B cell (primary cell): ENCODE data around the gene CCR1. TPM values are rescaled to one million over a fixed set of nuclear protein-coding genes. Genes with fewer than 3 reads are reported as not detected.

Experiments used
- ATAC-seq: fragments of 200-7000 bp; cut with Tn5 transposase; one replicate; pipeline ENCODE4 v1.10.0; 2021; ENCODE audit warnings: low read depth, mild to moderate bottlenecking, moderate number of reproducible peaks, moderate library complexity
- CTCF ChIA-PET: fragments of 350-600 bp; sonication (Branson Sonifier 250); formaldehyde crosslinking; loops from one replicate; lab custom pipeline; 2021; ENCODE audit warnings: antibody characterized with exemption, inconsistent platforms; lab: Charles Lee
- POLR2A ChIA-PET: fragments of 350-600 bp; sonication (Branson Sonifier 250); formaldehyde crosslinking; loops from one replicate; lab custom pipeline; 2021; ENCODE audit warnings: antibody characterized with exemption; lab: Charles Lee
- DNase-seq: peaks from one replicate; pipeline ENCODE4 v3.0.0; 2013
- H2AFZ ChIP-seq: 2 replicates; pipeline ENCODE4 v1.6.1; 2012; ENCODE audit warnings: mild to moderate bottlenecking, low read depth, low read length; ENCODE audit not compliant: insufficient read depth, poor library complexity, severe bottlenecking
- H3K27ac ChIP-seq, 2 donors: 1 replicate in 1 of 2; 2 replicates in 1 of 2; pipeline ENCODE4 v1.5.1; 2012 to 2013; ENCODE audit warnings: low read length in 2 of 2, mild to moderate bottlenecking in 2 of 2, moderate library complexity in 1 of 2
- H3K27me3 ChIP-seq, 4 experiments: fragments of 200-600 bp in 1 of 4; sonication (generic) in 1 of 4; replicated peaks in 1 of 4; 1 replicate in 2 of 4; 2 replicates in 2 of 4; pipeline versions ENCODE4 v1.6.1 to v1.7.0; 2013 to 2016; ENCODE audit warnings: low read length in 3 of 4, mild to moderate bottlenecking in 2 of 4, mixed read lengths in 1 of 4, moderate library complexity in 1 of 4; ENCODE audit not compliant: insufficient read depth in 4 of 4, control insufficient read depth in 3 of 4; ENCODE audit errors: control extremely low read depth in 1 of 4
- H3K36me3 ChIP-seq, 2 experiments: replicated peaks in 1 of 2; 1 replicate in 1 of 2; 2 replicates in 1 of 2; pipeline versions ENCODE4 v1.6.1 to v1.7.1; 2013; ENCODE audit warnings: low read length in 1 of 2; ENCODE audit not compliant: insufficient read depth in 2 of 2, control insufficient read depth in 1 of 2; ENCODE audit errors: control extremely low read depth in 1 of 2, extremely low read depth in 1 of 2
- H3K4me1 ChIP-seq, 2 donors: fragments of 200-600 bp in 1 of 2; sonication (generic) in 1 of 2; 1 replicate in 1 of 2; 2 replicates in 1 of 2; pipeline versions ENCODE4 v1.5.1 to v1.6.1; 2013 to 2017; ENCODE audit warnings: low read length in 2 of 2; ENCODE audit not compliant: control insufficient read depth in 2 of 2, insufficient read depth in 2 of 2
- H3K4me2 ChIP-seq: replicated peaks from 2 replicates; pipeline ENCODE3; 2012; ENCODE audit warnings: mild to moderate bottlenecking, low read depth, low read length; ENCODE audit not compliant: poor library complexity, severe bottlenecking
- H3K4me3 ChIP-seq, 5 experiments: fragments of 200-600 bp in 1 of 5; sonication (generic) in 1 of 5; 1 replicate in 3 of 5; 2 replicates in 2 of 5; pipeline versions ENCODE4 v1.5.1 to v1.7.0; 2011 to 2016; ENCODE audit warnings: low read length in 4 of 5, mild to moderate bottlenecking in 4 of 5, low read depth in 2 of 5, control low read depth in 1 of 5, moderate library complexity in 1 of 5; ENCODE audit not compliant: insufficient read depth in 1 of 5; ENCODE audit errors: control extremely low read depth in 1 of 5, extremely low read depth in 1 of 5
- H3K79me2 ChIP-seq: fragments of 200-600 bp; sonication (generic); one replicate; pipeline ENCODE4 v1.6.0; 2016; ENCODE audit warnings: low read length; ENCODE audit not compliant: control insufficient read depth, insufficient read depth
- H3K9ac ChIP-seq: fragments of 200-600 bp; sonication (generic); 2 replicates; pipeline ENCODE4 v1.6.1; 2017; ENCODE audit warnings: mild to moderate bottlenecking, low read length, moderate library complexity
- H3K9me3 ChIP-seq, 3 donors: one replicate each; pipeline versions ENCODE4 v1.6.1 to v1.7.1; 2013; ENCODE audit warnings: low read length in 2 of 3; ENCODE audit not compliant: control insufficient read depth in 2 of 3, insufficient read depth in 1 of 3; ENCODE audit errors: control extremely low read depth in 1 of 3
- H4K20me1 ChIP-seq: 2 replicates; pipeline ENCODE4 v1.6.0; 2012; ENCODE audit warnings: mild to moderate bottlenecking, low read length; ENCODE audit not compliant: insufficient read depth, control insufficient read depth, poor library complexity, severe bottlenecking
- H3K27ac Mint-ChIP-seq: one replicate; pipeline ENCODE4 v1.8.0; 2021; ENCODE audit warnings: mixed read lengths
- H3K27me3 Mint-ChIP-seq: one replicate; pipeline ENCODE4 v1.8.0; 2021; ENCODE audit warnings: mixed read lengths
- H3K4me1 Mint-ChIP-seq: one replicate; pipeline ENCODE4 v1.8.0; 2021; ENCODE audit warnings: mixed read lengths
- H3K4me3 Mint-ChIP-seq: one replicate; pipeline ENCODE4 v1.8.0; 2021; ENCODE audit warnings: mixed read lengths
- H3K9me3 Mint-ChIP-seq: one replicate; pipeline ENCODE4 v1.8.0; 2022; ENCODE audit warnings: mixed read lengths; ENCODE audit not compliant: insufficient read depth
- EZH2 ChIP-seq: IDR thresholded peaks from 2 replicates; pipeline ENCODE4 v1.6.1; 2012; ENCODE audit warnings: borderline replicate concordance, low read depth, mild to moderate bottlenecking, moderate library complexity, low read length; ENCODE audit not compliant: insufficient read depth, poor library complexity, severe bottlenecking
- WGBS: methylation state at CpG from one replicate; pipeline ENCODE4 v1.1.5; 2013; ENCODE audit warnings: missing lambda C conversion rate; ENCODE audit not compliant: insufficient coverage; 5-methylcytosine and 5-hydroxymethylcytosine counted together
- intact Hi-C: fragments of 100-400 bp; cut with micrococcal nuclease; formaldehyde crosslinking; loops from one replicate; pipeline ENCODE4 v1.10.0; 2022
- polyA plus RNA-seq: library from polyadenylated mRNA; depleted of rRNA; stranded (reverse); fragments of >200 nt; gene quantifications from 2 replicates; pipeline ENCODE4 v1.2.3, GENCODE V29; 2012
- total RNA-seq, 2 donors: library from RNA; stranded (reverse); fragments of 120-200 nt in 1 of 2; gene quantifications; 1 replicate in 1 of 2; 2 replicates in 1 of 2; pipeline versions ENCODE4 v1.2.3 to v1.2.4, GENCODE V29; 2013 to 2022
- TF ChIP-seq, protein P1 (sequence below): fragments of 200-600 bp; IDR thresholded peaks from one replicate; pipeline ENCODE4 v1.8.0; 2022; ENCODE audit warnings: antibody characterized with exemption, mild to moderate bottlenecking

CCR1 gene
- total and polyA plus RNA-seq, 2 donors (not counting 1 experiment from before 2014, with no cell fraction given) = 0.54 to 0.79 TPM

DNA sequence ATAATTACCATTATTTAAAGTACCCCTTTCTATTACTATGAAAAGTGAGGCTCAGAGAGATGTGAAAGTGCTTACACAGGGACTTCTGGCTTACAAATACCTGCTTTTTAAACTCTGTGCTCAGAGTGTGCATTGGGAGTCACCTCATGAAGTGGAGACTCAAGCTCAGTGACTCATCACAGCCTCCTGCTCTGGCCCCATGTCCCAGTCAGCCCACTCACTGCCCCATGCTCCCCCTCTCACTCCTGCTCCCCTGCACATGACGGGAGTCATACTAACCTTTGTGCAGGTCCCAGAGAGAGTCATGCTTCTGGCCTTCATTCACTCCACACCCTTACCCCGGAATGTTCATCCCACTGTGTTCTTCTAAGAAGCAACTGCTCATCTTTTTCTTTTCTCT lies 20.2 kb downstream of the CCR1 start:
- Mint-ChIP-seq H3K4me1 (peaks cover 56% of the 10 kb centered on the region), H3K9me3 (peaks cover 1% of the 10 kb centered on the region), H3K27ac (peak overlapping the region; percentile 43), H3K4me3 (peak overlapping the region; percentile 6), H3K27me3 (no peaks in the 10 kb centered on the region)
- 88% methylated on average over 2 of the region's 2 CpGs for WGBS
- Histone ChIP-seq H3K27me3 (no peaks in the 10 kb centered on the region), H2AFZ (no peak overlapping the region), H3K4me2 (peak overlapping the region; percentile 60), H3K4me3 (no peak overlapping the region), H4K20me1 (no peaks in the 10 kb centered on the region), H3K9me3 (peaks cover 0 to 2% (median 1%) of the 10 kb centered on the region in 3 donors), H3K4me1 (peaks cover 37 to 42% of the 10 kb centered on the region in 2 donors), H3K79me2 (no peaks in the 10 kb centered on the region), H3K36me3 (no peaks in the 10 kb centered on the region), H3K9ac (no peak overlapping the region), H3K27ac (no peak overlapping the region)
- intact Hi-C loops = loop anchor here (1.0 to 2.0 kb wide), 3 partner anchors 21 to 93 kb away; partner anchors contain the start of gene CCR1
- TF ChIP-seq EZH2 = no peak
- TF ChIP-seq, protein P1, sequence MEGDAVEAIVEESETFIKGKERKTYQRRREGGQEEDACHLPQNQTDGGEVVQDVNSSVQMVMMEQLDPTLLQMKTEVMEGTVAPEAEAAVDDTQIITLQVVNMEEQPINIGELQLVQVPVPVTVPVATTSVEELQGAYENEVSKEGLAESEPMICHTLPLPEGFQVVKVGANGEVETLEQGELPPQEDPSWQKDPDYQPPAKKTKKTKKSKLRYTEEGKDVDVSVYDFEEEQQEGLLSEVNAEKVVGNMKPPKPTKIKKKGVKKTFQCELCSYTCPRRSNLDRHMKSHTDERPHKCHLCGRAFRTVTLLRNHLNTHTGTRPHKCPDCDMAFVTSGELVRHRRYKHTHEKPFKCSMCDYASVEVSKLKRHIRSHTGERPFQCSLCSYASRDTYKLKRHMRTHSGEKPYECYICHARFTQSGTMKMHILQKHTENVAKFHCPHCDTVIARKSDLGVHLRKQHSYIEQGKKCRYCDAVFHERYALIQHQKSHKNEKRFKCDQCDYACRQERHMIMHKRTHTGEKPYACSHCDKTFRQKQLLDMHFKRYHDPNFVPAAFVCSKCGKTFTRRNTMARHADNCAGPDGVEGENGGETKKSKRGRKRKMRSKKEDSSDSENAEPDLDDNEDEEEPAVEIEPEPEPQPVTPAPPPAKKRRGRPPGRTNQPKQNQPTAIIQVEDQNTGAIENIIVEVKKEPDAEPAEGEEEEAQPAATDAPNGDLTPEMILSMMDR = no peak
- ChIA-PET CTCF (interaction anchor here (1.3 to 3.4 kb wide), 3 partner anchors 11 to 99 kb away, joined by 3 to 17 read pairs (median 6); partner anchors contain the start of gene CCR1), POLR2A (interaction anchor here (0.7 to 1.6 kb wide), 3 partner anchors 93 to 135 kb away, joined by 3 to 7 read pairs (median 5); no protein-coding TSS in a partner anchor)
- peak; percentile 26 for DNase-seq
- no peak for ATAC-seq

DNA sequence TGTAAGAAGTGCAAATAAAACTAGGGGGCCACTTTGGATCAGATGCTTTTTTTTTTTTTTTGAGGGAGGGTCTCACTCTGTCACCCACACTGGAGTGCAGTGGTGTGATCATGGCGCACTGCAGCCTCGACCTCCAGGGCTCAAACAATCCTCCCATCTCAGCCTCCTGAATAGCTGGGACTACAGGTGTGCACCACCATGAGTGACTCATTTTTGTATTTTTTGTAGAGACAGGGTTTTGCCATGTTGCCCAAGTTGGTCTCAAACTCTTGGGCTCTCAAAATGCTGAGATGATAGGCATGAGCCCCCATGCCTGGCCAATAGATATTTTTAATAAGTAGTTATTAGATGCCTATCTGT lies 20.8 kb downstream of the CCR1 start:
- peak overlapping the region in 1 of 5 experiments; percentile 34 for H3K4me3 ChIP-seq

More for the DNA sequence above, 20.8 kb downstream of the CCR1 start:
- no peaks in the 10 kb centered on the region for H3K27me3 Mint-ChIP-seq
- Histone ChIP-seq H3K9me3 (peaks cover 0 to 2% (median 0%) of the 10 kb centered on the region in 3 donors), H3K36me3 (no peaks in the 10 kb centered on the region), H3K27ac (peak overlapping the region in 1 of 2 donors; percentile 30), H3K4me1 (peaks cover 39 to 45% of the 10 kb centered on the region in 2 donors), H3K27me3 (no peaks in the 10 kb centered on the region), H3K79me2 (no peaks in the 10 kb centered on the region), H3K9ac (no peak overlapping the region), H2AFZ (no peak overlapping the region), H3K4me2 (peak overlapping the region; percentile 60), H4K20me1 (no peaks in the 10 kb centered on the region)
- ATAC-seq (peak; percentile 7), DNase-seq (no peak)
- POLR2A ChIA-PET = interaction anchor here (0.6 to 1.6 kb wide), 7 partner anchors 92 to 352 kb away, joined by 3 to 7 read pairs (median 4); no protein-coding TSS in a partner anchor
- TF ChIP-seq, protein P1 = no peak
- no peak for TF ChIP-seq EZH2
- peak overlapping the region; percentile 62 for H3K27ac Mint-ChIP-seq
- intact Hi-C loops = loop anchor here (1.0 to 2.0 kb wide), 3 partner anchors 21 to 92 kb away; partner anchors contain the start of gene CCR1
- H3K9me3 Mint-ChIP-seq = no peaks in the 10 kb centered on the region
- WGBS = no CpG with 5 or more reads among the region's 2 CpGs
- H3K4me1 Mint-ChIP-seq = peaks cover 60% of the 10 kb centered on the region
- CTCF ChIA-PET = interaction anchor here (1.0 to 3.4 kb wide), 10 partner anchors 12 to 351 kb away, joined by 3 to 17 read pairs (median 6); partner anchors contain the start of gene CCR1
- H3K4me3 Mint-ChIP-seq = peak overlapping the region; percentile 59
